ENCODE data around the gene SLC9A7. TPM values are rescaled to one million over a fixed set of nuclear protein-coding genes. Genes with fewer than 3 reads are reported as not detected.
A peak's percentile ranks its signal among the peaks of the same experiment; 100 is the strongest.

SLC9A7 gene
- total RNA-seq, 4 donors from 2014 or later = 0.82 to 29.2 (median 2.3) TPM

- Histone ChIP-seq H3K9me3 (no peaks in the 10 kb centered on the region), H3K27me3 (no peaks in the 10 kb centered on the region), H3K4me1 (no peaks in the 10 kb centered on the region), H3K36me3 (no peaks in the 10 kb centered on the region), H3K27ac (peak overlapping the region in 3 of 4 donors; percentile 38 to 64 (median 38)), H3K4me3 (no peak overlapping the region)
- WGBS, 2 donors (ENCODE audit: low coverage in 1 of 2) = 10 to 31% methylated on average over 1 to 5 of the region's 5 CpGs
- intact Hi-C loops (cut with DNase I; ENCODE audit: low total_unique reads) = no loop called here
- in situ Hi-C loops (cut with MboI; ENCODE audit: low pct_ligation_motif_present in 1 of 4, low pct_unique_long_range_greater_than_20kb in 1 of 4, low sequenced_read_pairs in 3 of 4) = no loop called here
- TF ChIP-seq POLR2A (IDR thresholded peaks at IDR 0.05) = no peak
- TF ChIP-seq EP300 (IDR thresholded peaks at IDR 0.05; ENCODE audit: low read depth) = no peak
- TF ChIP-seq CTCF (IDR thresholded peaks at IDR 0.05) = no peak
- no peak for TF ChIP-seq POLR2AphosphoS5 (IDR thresholded peaks at IDR 0.05)
- DNase-seq = no peak
These were observed 171.2 kb downstream of the SLC9A7 start for GRCh38 chrX:46587753-46588171.

- TF ChIP-seq POLR2AphosphoS5 (IDR thresholded peaks at IDR 0.05) = no peak
- WGBS, 2 donors (ENCODE audit: low coverage in 1 of 2) = 59% methylated on average over 5 of the region's 5 CpGs; no CpG with 5 or more reads in 1 of the 2 donors
These were observed 171.8 kb downstream of the SLC9A7 start for GRCh38 chrX:46587158-46587557.

GRCh38 chrX:46584736-46585135 is 174.2 kb downstream of the SLC9A7 start:
- in situ Hi-C loops (cut with MboI; ENCODE audit: low pct_ligation_motif_present in 1 of 4, low pct_unique_long_range_greater_than_20kb in 1 of 4, low sequenced_read_pairs in 3 of 4) = no loop called here
- Histone ChIP-seq H3K4me1 (no peaks in the 10 kb centered on the region), H3K27ac (no peak overlapping the region), H3K36me3 (no peaks in the 10 kb centered on the region), H3K27me3 (no peaks in the 10 kb centered on the region), H3K4me3 (no peak overlapping the region), H3K9me3 (no peaks in the 10 kb centered on the region)
- 60 to 100% methylated on average over 1 to 2 of the region's 2 CpGs for WGBS, 2 donors (ENCODE audit: low coverage in 1 of 2)
- intact Hi-C loops (cut with DNase I; ENCODE audit: low total_unique reads) = no loop called here
- DNase-seq = no peak
- TF ChIP-seq CTCF (IDR thresholded peaks at IDR 0.05) (no peak), POLR2AphosphoS5 (IDR thresholded peaks at IDR 0.05) (no peak), POLR2A (IDR thresholded peaks at IDR 0.05) (no peak), EP300 (IDR thresholded peaks at IDR 0.05; ENCODE audit: low read depth) (no peak)

More at GRCh38 chrX:46587158-46587557, 171.8 kb downstream of the SLC9A7 start:
- Histone ChIP-seq H3K4me3 (no peak overlapping the region), H3K27ac (peak overlapping the region in 2 of 4 donors; percentile 12 to 64), H3K4me1 (no peaks in the 10 kb centered on the region), H3K36me3 (no peaks in the 10 kb centered on the region), H3K9me3 (no peaks in the 10 kb centered on the region), H3K27me3 (no peaks in the 10 kb centered on the region)
- in situ Hi-C loops (cut with MboI; ENCODE audit: low pct_ligation_motif_present in 1 of 4, low pct_unique_long_range_greater_than_20kb in 1 of 4, low sequenced_read_pairs in 3 of 4) = no loop called here
- no peak for DNase-seq
- intact Hi-C loops (cut with DNase I; ENCODE audit: low total_unique reads) = no loop called here

GRCh38 chrX:46582966-46583365 is 176.0 kb downstream of the SLC9A7 start:
- Histone ChIP-seq H3K27ac (peak overlapping the region in 2 of 4 donors; percentile 21 to 41), H3K9me3 (no peaks in the 10 kb centered on the region), H3K4me3 (no peak overlapping the region), H3K27me3 (no peaks in the 10 kb centered on the region), H3K4me1 (no peaks in the 10 kb centered on the region), H3K36me3 (no peaks in the 10 kb centered on the region)
- in situ Hi-C loops (cut with MboI; ENCODE audit: low pct_ligation_motif_present in 1 of 4, low pct_unique_long_range_greater_than_20kb in 1 of 4, low sequenced_read_pairs in 3 of 4) = no loop called here
- no peak for TF ChIP-seq EP300 (IDR thresholded peaks at IDR 0.05; ENCODE audit: low read depth)
- TF ChIP-seq CTCF (IDR thresholded peaks at IDR 0.05) = no peak
- no peak for TF ChIP-seq POLR2AphosphoS5 (IDR thresholded peaks at IDR 0.05)
- TF ChIP-seq POLR2A (IDR thresholded peaks at IDR 0.05) = no peak
- intact Hi-C loops (cut with DNase I; ENCODE audit: low total_unique reads) = no loop called here
- WGBS, 2 donors (ENCODE audit: low coverage in 1 of 2) = 14 to 42% methylated on average over 1 of the region's 1 CpG
- no peak for DNase-seq

- Histone ChIP-seq H3K27ac (peak overlapping the region in 3 of 4 donors; percentile 21 to 40 (median 24)), H3K9me3 (no peaks in the 10 kb centered on the region), H3K4me3 (no peak overlapping the region), H3K27me3 (no peaks in the 10 kb centered on the region), H3K4me1 (no peaks in the 10 kb centered on the region), H3K36me3 (no peaks in the 10 kb centered on the region)
- WGBS, 2 donors (ENCODE audit: low coverage in 1 of 2) = 65% methylated on average over 3 of the region's 3 CpGs; no CpG with 5 or more reads in 1 of the 2 donors
- TF ChIP-seq POLR2AphosphoS5 (IDR thresholded peaks at IDR 0.05) (no peak), POLR2A (IDR thresholded peaks at IDR 0.05) (no peak), CTCF (IDR thresholded peaks at IDR 0.05) (no peak), EP300 (IDR thresholded peaks at IDR 0.05; ENCODE audit: low read depth) (no peak)
- no peak for DNase-seq
- intact Hi-C loops (cut with DNase I; ENCODE audit: low total_unique reads) = no loop called here
- in situ Hi-C loops (cut with MboI; ENCODE audit: low pct_ligation_motif_present in 1 of 4, low pct_unique_long_range_greater_than_20kb in 1 of 4, low sequenced_read_pairs in 3 of 4) = no loop called here
These were observed 176.6 kb downstream of the SLC9A7 start for GRCh38 chrX:46582325-46582724.

All from transverse colon (tissue), 4 donors.